ENCODE results near the gene OR2T8.

The OR2T8 gene

GRCh38 chr1:247962911-247963588 is 43.0 kb downstream of the OR2T8 start:
- DNase-seq = no peak

DNA sequence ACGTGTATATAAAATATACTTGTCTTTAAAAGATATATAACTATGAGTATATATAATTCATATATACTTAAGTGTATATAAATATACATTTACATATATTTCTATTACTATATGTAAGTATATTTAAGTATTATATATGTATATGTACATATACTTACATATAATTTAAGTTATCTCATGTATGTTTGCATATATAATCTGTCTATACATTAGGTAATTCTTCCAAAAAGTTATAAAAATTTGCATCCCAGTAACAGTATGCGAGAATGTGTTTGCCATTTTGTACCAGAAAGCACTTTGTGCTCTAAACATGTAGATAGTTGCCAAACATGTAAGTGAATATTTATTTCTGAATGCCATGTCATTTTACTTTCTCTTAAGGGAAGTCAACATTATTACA is 44.9 kb downstream of the OR2T8 start, which contains the start of gene OR2AK2:
Gene OR2AK2, plus strand, starts transcription at position 301 of the 400 bp plus-strand sequence. CDS start 144 bp downstream, outside the sequence.
- DNase-seq = no peak

DNA sequence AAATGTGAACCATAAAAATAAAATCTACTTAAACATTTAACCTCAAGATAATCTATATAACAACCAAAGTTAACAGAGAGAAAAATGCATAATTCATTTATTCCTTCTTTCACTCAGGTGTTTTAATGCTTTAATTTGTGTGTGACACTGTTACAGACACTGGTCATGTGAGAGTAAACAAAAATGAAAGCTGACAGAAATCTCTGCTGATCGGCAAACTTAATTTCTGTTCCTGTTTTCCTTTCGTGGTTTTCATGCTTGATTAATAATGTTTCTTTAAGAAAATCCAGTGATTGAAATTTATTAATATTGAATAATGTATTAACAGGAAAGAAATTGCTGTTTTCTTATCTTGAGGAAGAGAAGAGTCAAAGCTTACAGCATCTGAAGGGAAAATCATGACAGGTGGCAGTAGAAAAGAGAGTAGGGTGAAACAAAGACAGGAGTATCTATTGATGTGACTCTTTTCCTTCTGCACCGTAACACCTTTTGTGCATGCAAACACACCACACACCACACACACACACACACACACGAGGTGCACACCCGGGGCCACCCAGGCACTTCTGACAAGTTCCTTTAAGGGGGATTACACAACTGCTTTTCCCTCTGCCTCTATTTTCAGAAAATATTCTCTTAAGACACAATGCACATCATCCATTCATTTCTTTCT is 46.6 kb downstream of the OR2T8 start:
- DNase-seq = no peak
